ENCODE measurements around the gene DDAH1. TPM values are rescaled to one million over a fixed set of nuclear protein-coding genes. Genes with fewer than 3 reads are reported as not detected.
"Not testable (repeated sequence)": the region's sequence is repeated elsewhere in the genome, so short reads cannot be mapped to it uniquely, and the experiment has no call there.

DDAH1 gene
- total RNA-seq, result 45.7 and 60.9 TPM in 2 replicates

GRCh38 chr1:85465099-85465785 lies at the start of gene DDAH1:
Gene DDAH1, minus strand, starts transcription at chr1:85465159. Its CDS starts 114 bp downstream, at chr1:85465045.
- no peak for DNase-seq (ENCODE audit: low read depth, low spot score)

- DNase-seq (ENCODE audit: low read depth, low spot score), result not testable (repeated sequence)
Measured at GRCh38 chr1:85513998-85514397, 49.0 kb upstream of the DDAH1 start.

- no peak for DNase-seq (ENCODE audit: low read depth, low spot score)
Measured at GRCh38 chr1:85504417-85504816, 39.5 kb upstream of the DDAH1 start.

GRCh38 chr1:85502625-85503083 lies 37.7 kb upstream of the DDAH1 start:
- peak; percentile 61 for DNase-seq (ENCODE audit: low read depth, low spot score)

- DNase-seq (ENCODE audit: low read depth, low spot score), result peak; percentile 11
Measured at GRCh38 chr1:85502171-85502570, 37.2 kb upstream of the DDAH1 start.

GRCh38 chr1:85501355-85501898 lies 36.5 kb upstream of the DDAH1 start:
- DNase-seq (ENCODE audit: low read depth, low spot score), result no peak

GRCh38 chr1:85496941-85497582 lies 32.1 kb upstream of the DDAH1 start:
- DNase-seq (ENCODE audit: low read depth, low spot score), result no peak

GRCh38 chr1:85495556-85495955 lies 30.6 kb upstream of the DDAH1 start:
- DNase-seq (ENCODE audit: low read depth, low spot score), result no peak

- DNase-seq (ENCODE audit: low read depth, low spot score), result no peak
Measured at GRCh38 chr1:85494904-85495266, 29.9 kb upstream of the DDAH1 start.

- DNase-seq (ENCODE audit: low read depth, low spot score), result no peak
Measured at GRCh38 chr1:85494074-85494903, 29.3 kb upstream of the DDAH1 start.

GRCh38 chr1:85490270-85490985 lies 25.5 kb upstream of the DDAH1 start:
- DNase-seq (ENCODE audit: low read depth, low spot score), result no peak

- DNase-seq (ENCODE audit: low read depth, low spot score), result no peak
Measured at GRCh38 chr1:85488126-85488525, 23.2 kb upstream of the DDAH1 start.

GRCh38 chr1:85485516-85485915 lies 20.6 kb upstream of the DDAH1 start:
- no peak for DNase-seq (ENCODE audit: low read depth, low spot score)

- no peak for DNase-seq (ENCODE audit: low read depth, low spot score)
Measured at GRCh38 chr1:85484716-85485115, 19.8 kb upstream of the DDAH1 start.

- DNase-seq (ENCODE audit: low read depth, low spot score), result no peak
Measured at GRCh38 chr1:85484264-85484663, 19.3 kb upstream of the DDAH1 start.

- DNase-seq (ENCODE audit: low read depth, low spot score), result no peak
Measured at GRCh38 chr1:85481688-85482087, 16.7 kb upstream of the DDAH1 start.

GRCh38 chr1:85480566-85480965 lies 15.6 kb upstream of the DDAH1 start:
- DNase-seq (ENCODE audit: low read depth, low spot score), result no peak

- DNase-seq (ENCODE audit: low read depth, low spot score), result no peak
Measured at GRCh38 chr1:85479491-85479890, 14.5 kb upstream of the DDAH1 start.

- DNase-seq (ENCODE audit: low read depth, low spot score), result no peak
Measured at GRCh38 chr1:85478366-85478765, 13.4 kb upstream of the DDAH1 start.

GRCh38 chr1:85475055-85475454 lies 10.1 kb upstream of the DDAH1 start:
- DNase-seq (ENCODE audit: low read depth, low spot score), result no peak

- no peak for DNase-seq (ENCODE audit: low read depth, low spot score)
Measured at GRCh38 chr1:85473390-85473789, 8.4 kb upstream of the DDAH1 start.
